Activated T-cell treated with anti-CD3 and anti-CD28 coated beads, Interleukin-2, amount 50 U/mL, for 24 hours (primary cell): ENCODE measurements around the gene GLIPR2.
"Not testable (repeated sequence)": the region's sequence is repeated elsewhere in the genome, so short reads cannot be mapped to it uniquely, and the experiment has no call there.

Source experiments
- DNase-seq: peaks from one replicate; pipeline ENCODE4 v3.0.0-alpha.2; 2020
- H3K27ac Mint-ChIP-seq: 2 replicates; pipeline ENCODE4 v1.8.0; 2020; ENCODE audit warnings: mild to moderate bottlenecking, mixed read lengths
- H3K27me3 Mint-ChIP-seq: 2 replicates; pipeline ENCODE4 v1.8.0; 2020; ENCODE audit warnings: mixed read lengths
- H3K36me3 Mint-ChIP-seq: 2 replicates; pipeline ENCODE4 v1.8.0; 2020; ENCODE audit warnings: low read depth, mixed read lengths
- H3K4me1 Mint-ChIP-seq: 2 replicates; pipeline ENCODE4 v1.8.0; 2020; ENCODE audit warnings: low read depth, mixed read lengths
- H3K4me3 Mint-ChIP-seq: 2 replicates; pipeline ENCODE4 v1.8.0; 2020; ENCODE audit warnings: mild to moderate bottlenecking, moderate library complexity, mixed read lengths
- H3K9me3 Mint-ChIP-seq: 2 replicates; pipeline ENCODE4 v1.8.0; 2020; ENCODE audit warnings: mixed read lengths

The GLIPR2 gene

DNA sequence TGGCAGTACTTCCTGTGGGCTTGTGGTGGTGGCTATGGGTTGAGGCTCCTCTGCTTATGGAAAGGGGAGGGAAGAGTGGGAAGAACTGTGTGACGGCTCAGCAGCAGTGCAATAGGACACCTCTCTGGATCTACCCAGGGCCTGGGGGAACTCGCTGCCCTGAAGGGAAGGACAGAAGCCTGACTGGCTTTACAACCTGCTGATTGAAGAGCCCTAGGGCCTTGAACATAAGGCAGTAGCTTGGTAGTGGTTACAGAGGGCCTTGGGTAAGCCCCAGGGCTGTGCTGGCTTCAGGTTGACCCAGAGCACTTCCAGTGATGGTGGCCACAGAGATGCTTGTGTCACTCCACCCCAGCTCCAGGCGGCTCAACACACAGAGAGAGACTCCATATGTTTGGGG is 38.2 kb downstream of the GLIPR2 start:
- Mint-ChIP-seq H3K36me3 (no peaks in the 10 kb centered on the region), H3K27me3 (no peaks in the 10 kb centered on the region), H3K4me1 (peaks cover 1% of the 10 kb centered on the region), H3K4me3 (no peak overlapping the region), H3K27ac (no peak overlapping the region), H3K9me3 (no peaks in the 10 kb centered on the region)
- no peak for DNase-seq

DNA sequence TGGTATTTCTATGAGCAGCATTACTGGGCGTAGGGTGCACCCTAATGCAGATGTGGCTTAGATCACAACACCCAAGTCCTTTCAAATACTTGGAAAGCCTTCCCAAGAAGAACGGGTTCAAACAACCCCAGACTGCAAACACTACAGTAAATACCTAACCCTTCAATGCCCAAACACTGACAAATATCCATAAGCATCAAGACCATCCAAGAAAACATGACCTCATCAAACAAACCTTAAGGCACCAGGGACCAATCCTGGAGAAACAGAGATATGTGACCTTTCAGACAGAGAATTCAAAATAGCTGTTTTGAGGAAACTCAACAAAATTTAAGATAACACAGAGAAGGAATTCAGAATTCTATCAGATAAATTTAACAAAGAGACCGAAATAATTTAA is 38.7 kb downstream of the GLIPR2 start:
- not testable (repeated sequence) for H3K36me3 Mint-ChIP-seq, DNase-seq, H3K4me1 Mint-ChIP-seq, H3K27ac Mint-ChIP-seq, H3K4me3 Mint-ChIP-seq, H3K27me3 Mint-ChIP-seq, H3K9me3 Mint-ChIP-seq

DNA sequence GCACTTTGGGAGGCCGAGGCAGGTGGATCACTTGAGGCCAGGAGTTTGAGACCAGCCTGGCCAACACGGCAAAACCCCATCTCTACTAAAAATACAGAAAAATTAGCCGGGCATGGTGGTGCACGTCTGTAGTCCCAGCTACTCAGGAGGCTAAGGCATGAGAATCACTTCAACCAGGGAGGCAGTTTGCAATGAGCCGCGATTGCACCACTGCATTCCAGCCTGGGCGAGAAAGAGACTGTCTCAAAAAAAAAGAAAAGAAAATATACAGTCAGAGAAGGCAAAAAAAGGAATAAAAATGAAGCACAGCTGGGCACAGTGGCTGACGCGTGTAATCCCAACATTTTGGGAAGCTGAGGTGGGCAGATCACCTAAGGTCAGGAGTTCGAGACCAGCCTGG is 40.0 kb downstream of the GLIPR2 start:
- not testable (repeated sequence) for H3K27ac Mint-ChIP-seq, DNase-seq, H3K36me3 Mint-ChIP-seq, H3K4me3 Mint-ChIP-seq, H3K9me3 Mint-ChIP-seq, H3K4me1 Mint-ChIP-seq, H3K27me3 Mint-ChIP-seq

DNA sequence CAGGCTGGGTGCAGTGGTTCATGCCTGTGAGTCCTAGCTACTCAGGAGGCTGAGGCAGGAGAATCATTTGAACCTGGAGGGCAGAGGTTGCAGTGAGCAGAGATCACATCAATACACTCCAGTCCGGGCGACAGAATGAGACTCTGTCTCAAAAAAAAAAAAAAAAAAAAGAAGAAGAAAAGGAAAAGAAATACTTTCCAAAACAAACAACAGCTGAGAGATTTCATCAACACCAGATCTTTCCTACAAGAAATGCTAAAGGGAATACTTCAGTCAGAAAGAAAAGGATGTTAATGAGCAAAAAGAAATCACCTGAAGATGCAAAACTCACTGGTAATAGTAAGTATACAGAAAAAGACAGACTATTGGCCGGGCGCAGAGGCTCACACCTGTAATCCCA is 41.0 kb downstream of the GLIPR2 start:
- Mint-ChIP-seq H3K27me3 (no peaks in the 10 kb centered on the region), H3K4me3 (no peak overlapping the region), H3K36me3 (no peaks in the 10 kb centered on the region), H3K9me3 (no peaks in the 10 kb centered on the region), H3K27ac (no peak overlapping the region), H3K4me1 (peaks cover 1% of the 10 kb centered on the region)
- DNase-seq, result no peak

DNA sequence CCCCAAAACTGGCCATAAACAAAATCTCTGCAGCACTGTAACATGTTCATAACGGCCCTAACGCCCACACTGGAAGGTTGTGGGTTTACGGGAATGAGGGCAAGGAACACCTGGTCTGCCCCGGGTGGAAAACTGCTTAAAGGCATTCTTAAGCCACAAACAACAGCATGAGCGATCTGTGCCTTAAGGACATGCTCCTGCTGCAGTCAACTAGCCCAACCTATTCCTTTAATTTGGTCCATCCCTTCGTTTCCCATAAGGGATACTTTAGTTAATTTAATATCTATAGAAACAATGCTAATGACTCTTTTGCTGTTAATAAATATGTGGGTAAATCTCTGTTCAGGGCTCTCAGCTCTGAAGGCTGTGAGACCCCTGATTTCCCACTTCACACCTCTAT is 43.7 kb downstream of the GLIPR2 start:
- not testable (repeated sequence) for DNase-seq, H3K36me3 Mint-ChIP-seq, H3K4me1 Mint-ChIP-seq, H3K4me3 Mint-ChIP-seq, H3K27me3 Mint-ChIP-seq, H3K27ac Mint-ChIP-seq, H3K9me3 Mint-ChIP-seq

DNA sequence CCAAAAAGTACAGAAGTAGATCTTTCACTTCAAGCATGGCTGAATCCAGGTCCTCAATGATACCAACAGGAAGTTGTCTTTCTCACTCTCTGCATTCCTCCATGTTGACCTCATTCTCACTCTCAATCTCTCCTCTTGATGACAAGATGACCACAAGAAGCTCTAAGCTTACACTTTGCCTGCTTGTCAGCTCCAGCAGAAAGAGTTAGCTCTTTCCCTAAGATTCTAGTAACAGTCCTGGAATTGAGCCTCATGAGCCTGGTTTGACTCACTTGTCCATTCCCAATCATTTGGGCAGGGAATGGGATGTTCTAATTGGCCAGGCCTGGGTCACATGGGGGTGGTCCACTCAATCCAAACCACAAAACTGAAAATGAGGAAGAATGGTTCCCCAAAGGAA is 50.9 kb downstream of the GLIPR2 start:
- Mint-ChIP-seq H3K4me3 (no peak overlapping the region), H3K36me3 (peaks cover 16% of the 10 kb centered on the region), H3K9me3 (no peaks in the 10 kb centered on the region), H3K27me3 (peaks cover 3% of the 10 kb centered on the region), H3K27ac (peak overlapping the region; percentile 33), H3K4me1 (peaks cover 19% of the 10 kb centered on the region)
- no peak for DNase-seq

DNA sequence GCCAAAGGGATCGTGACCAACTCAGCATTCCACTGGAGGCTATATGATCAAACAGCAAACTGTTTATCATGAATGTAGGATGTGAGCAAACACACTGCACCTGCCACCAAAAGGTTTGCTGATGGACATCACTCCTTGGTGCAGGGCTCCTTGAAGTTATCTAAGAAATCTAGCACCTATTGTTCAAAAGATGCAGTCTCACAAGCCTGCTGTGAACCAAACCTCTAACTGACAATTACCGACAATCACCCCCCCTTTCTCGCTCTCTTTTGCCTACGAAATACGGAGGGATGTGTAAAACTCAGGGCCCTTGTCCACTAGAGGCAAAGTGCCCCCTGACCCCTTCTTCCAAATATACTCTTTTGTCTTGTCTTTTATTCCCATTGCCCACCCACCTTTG is 51.7 kb downstream of the GLIPR2 start:
- DNase-seq, result no peak

DNA sequence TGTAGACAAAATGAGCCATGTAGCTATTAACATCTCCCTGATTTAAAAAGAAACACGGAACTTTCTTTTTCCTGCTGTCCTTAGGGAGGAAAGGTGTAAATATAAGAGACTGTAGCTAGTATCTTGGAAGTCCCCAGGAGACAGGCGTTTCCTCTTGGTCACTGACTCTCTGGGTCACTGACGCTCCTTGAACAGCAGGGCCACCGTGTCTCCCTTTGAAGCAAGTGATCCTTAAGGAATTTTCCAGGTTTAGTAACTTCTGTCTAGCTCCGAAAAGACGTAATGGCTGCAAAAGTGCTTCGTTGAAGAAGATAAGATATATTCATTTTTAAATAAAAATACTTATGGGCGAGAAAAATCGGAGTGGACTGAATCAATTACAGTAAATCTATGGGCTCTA is 53.4 kb downstream of the GLIPR2 start:
- Mint-ChIP-seq H3K4me3 (peak overlapping the region; percentile 96), H3K9me3 (no peaks in the 10 kb centered on the region), H3K36me3 (peaks cover 41% of the 10 kb centered on the region), H3K27me3 (peaks cover 3% of the 10 kb centered on the region), H3K4me1 (peaks cover 43% of the 10 kb centered on the region), H3K27ac (peak overlapping the region; percentile 66)
- no peak for DNase-seq

More for the DNA sequence above, 51.7 kb downstream of the GLIPR2 start:
- Mint-ChIP-seq H3K4me3 (no peak overlapping the region), H3K36me3 (peaks cover 24% of the 10 kb centered on the region), H3K27me3 (peaks cover 3% of the 10 kb centered on the region), H3K4me1 (peaks cover 27% of the 10 kb centered on the region), H3K9me3 (no peaks in the 10 kb centered on the region), H3K27ac (no peak overlapping the region)

DNA sequence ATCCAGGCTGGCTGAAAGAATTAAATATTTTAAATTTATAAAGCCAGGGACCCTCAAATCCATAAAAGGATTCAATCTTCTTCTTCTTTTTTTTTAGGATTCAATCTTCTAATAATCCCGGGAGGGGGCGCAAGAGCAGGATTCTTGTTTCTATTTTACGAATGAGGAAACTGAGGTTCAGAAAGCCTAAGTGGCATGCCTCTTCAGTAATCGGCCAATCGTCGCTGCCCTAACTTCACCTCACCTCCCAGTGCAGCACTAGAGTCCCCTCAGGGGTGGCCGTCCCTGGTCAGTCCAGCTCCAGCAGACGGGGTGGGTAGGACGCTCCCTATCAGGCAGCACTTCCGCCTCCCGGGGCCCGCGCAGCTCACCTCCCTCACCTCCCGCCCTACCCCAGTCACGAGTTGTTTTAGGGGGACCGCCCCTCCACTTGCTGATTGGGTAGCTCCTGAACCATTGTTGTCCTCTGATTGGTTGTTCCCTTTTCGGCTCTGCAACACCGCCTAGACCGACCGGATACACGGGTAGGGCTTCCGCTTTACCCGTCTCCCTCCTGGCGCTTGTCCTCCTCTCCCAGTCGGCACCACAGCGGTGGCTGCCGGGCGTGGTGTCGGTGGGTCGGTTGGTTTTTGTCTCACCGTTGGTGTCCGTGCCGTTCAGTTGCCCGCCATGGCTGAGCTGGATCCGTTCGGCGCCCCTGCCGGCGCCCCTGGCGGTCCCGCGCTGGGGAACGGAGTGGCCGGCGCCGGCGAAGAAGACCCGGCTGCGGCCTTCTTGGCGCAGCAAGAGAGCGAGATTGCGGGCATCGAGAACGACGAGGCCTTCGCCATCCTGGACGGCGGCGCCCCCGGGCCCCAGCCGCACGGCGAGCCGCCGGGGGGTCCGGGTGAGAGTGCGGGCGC is 54.1 kb downstream of the GLIPR2 start, which contains the start of gene CLTA:
Gene CLTA (plus strand): TSS at position 534 of the 902 bp plus-strand sequence. CDS start 136 bp downstream, at position 670.
- Mint-ChIP-seq H3K9me3 (no peaks in the 10 kb centered on the region), H3K4me3 (peak within 1 kb of the TSS; percentile 96), H3K27ac (peak within 1 kb of the TSS; percentile 94), H3K4me1 (peaks cover 49% of the 10 kb centered on the region), H3K36me3 (peaks cover 48% of the 10 kb centered on the region), H3K27me3 (peaks cover 3% of the 10 kb centered on the region)
- peak; percentile 93 for DNase-seq

DNA sequence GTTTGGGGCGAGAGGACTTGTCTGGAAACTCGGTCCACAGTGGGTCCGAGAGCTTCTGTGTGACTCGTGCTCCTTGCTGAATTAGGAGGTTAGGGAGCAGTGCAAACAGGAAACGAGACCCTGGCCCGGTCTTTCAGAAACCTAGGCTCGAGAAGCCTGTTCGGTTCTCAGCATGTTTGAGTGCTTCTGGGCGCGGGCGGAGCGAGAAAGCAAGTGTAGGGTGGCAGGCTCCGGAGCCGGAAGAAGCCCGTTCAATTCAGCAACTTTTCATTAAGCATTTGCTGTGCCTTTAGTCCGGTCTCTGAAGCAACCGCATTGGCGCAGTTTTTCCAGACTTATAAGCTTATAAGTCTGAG is 54.7 kb downstream of the GLIPR2 start:
- H3K4me3 Mint-ChIP-seq, result peak overlapping the region; percentile 96
- DNase-seq, result no peak
- H3K27ac Mint-ChIP-seq, result peak overlapping the region; percentile 94
- no peaks in the 10 kb centered on the region for H3K9me3 Mint-ChIP-seq
- H3K27me3 Mint-ChIP-seq, result peaks cover 3% of the 10 kb centered on the region
- peaks cover 49% of the 10 kb centered on the region for H3K4me1 Mint-ChIP-seq
- H3K36me3 Mint-ChIP-seq, result peaks cover 48% of the 10 kb centered on the region

DNA sequence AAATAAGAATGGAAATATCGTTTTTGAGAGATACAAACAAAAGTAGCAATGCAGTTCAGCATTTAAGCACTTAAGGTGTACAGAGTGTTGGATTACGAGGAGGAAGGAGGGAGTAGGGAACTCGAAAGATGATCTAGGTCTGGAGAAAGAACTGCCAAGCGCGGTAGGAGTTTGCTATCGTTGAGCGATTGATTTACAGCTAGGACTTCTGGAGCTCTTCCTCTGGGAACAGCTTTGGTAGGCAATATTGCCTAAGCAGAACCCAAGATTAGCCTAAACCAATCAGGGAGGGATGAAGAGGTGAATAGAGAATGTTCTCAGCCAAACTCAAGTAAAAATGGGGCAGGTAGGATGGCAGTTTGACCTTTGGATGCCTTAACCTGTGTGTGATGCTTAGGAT is 55.2 kb downstream of the GLIPR2 start:
- Mint-ChIP-seq H3K9me3 (no peaks in the 10 kb centered on the region), H3K27ac (peak overlapping the region; percentile 94), H3K36me3 (peaks cover 53% of the 10 kb centered on the region), H3K4me3 (peak overlapping the region; percentile 96), H3K27me3 (peaks cover 3% of the 10 kb centered on the region), H3K4me1 (peaks cover 52% of the 10 kb centered on the region)
- DNase-seq, result no peak

DNA sequence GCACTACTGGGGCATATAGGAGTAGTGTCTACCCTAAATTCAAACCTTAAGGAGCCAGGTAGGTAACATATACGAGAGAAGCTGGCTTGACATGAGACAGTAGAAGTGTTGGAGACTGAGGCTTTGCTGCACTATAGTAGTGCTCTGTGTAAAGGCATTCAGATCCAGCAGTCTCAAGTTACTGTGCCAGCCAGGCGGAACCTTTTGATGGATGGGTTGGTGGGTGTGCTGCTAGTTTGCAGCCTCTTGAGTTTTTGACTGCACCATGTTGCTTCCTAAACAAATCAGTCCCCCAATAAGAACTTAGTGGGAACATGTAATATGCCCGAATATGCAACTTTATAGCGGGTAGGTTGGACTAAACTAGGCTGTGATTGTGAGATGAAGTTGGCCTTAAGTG is 55.7 kb downstream of the GLIPR2 start:
- Mint-ChIP-seq H3K9me3 (no peaks in the 10 kb centered on the region), H3K36me3 (peaks cover 58% of the 10 kb centered on the region), H3K27me3 (peaks cover 3% of the 10 kb centered on the region), H3K4me3 (peak overlapping the region; percentile 96), H3K27ac (peak overlapping the region; percentile 94), H3K4me1 (peaks cover 53% of the 10 kb centered on the region)
- DNase-seq, result no peak

DNA sequence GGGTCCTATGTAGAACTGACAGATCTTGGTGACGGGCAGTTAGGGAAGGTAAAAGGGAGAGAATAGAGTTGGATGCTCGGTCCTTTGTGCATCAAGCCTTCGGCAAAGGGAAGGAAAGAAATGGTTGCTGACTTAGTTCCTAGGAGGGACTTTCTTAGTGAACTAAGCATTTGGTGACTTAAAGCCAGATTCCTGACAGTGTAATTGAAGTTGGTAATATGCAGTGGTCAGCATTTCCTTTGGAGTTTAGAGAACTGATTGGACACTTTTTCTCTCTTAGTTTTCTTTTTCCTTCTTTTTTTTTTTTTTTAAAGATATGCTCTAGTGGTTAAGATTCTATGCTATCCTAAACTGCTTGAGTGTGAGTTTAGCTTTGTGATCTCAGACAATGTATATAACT is 56.5 kb downstream of the GLIPR2 start:
- H3K36me3 Mint-ChIP-seq, result peaks cover 66% of the 10 kb centered on the region
- no peak for DNase-seq
- H3K27ac Mint-ChIP-seq, result peak overlapping the region; percentile 66
- peaks cover 3% of the 10 kb centered on the region for H3K27me3 Mint-ChIP-seq
- no peaks in the 10 kb centered on the region for H3K9me3 Mint-ChIP-seq
- peak overlapping the region; percentile 96 for H3K4me3 Mint-ChIP-seq
- peaks cover 54% of the 10 kb centered on the region for H3K4me1 Mint-ChIP-seq

DNA sequence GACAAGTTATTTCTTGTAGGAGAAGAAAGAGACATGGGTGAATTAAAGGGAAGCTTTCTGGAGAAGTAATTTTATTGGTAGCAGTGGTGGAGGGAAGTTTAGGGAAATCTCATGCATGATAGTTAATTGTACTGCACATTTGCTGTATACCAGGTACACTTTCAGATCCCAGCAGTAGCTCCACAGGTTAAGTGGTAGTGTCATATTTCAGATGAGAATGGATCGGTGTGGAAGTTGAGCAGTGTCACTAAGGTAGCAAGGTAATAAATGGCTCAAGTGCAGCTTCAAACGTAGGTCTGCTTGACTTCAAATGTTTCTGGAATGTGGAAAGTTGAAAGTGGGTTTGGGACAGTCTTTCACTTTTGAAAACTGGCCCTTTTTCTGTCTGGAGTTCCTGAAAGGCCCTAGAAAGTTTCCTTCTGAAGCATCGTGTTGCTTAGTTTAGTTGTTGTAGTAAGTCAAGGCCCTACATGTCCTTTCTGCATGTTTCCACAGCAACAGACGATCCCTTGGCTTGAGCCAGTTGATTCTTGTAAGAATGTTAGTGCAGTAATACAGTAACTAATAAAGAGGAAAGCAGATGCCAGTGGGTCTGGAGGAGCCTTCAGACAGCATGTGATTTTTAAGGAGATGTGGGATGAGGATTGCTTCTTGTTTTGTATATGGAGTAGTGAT is 57.9 kb downstream of the GLIPR2 start:
- Mint-ChIP-seq H3K9me3 (no peaks in the 10 kb centered on the region), H3K4me1 (peaks cover 54% of the 10 kb centered on the region), H3K36me3 (peaks cover 78% of the 10 kb centered on the region), H3K27me3 (no peaks in the 10 kb centered on the region), H3K4me3 (peak overlapping the region; percentile 96), H3K27ac (peak overlapping the region; percentile 77)
- DNase-seq, result no peak

DNA sequence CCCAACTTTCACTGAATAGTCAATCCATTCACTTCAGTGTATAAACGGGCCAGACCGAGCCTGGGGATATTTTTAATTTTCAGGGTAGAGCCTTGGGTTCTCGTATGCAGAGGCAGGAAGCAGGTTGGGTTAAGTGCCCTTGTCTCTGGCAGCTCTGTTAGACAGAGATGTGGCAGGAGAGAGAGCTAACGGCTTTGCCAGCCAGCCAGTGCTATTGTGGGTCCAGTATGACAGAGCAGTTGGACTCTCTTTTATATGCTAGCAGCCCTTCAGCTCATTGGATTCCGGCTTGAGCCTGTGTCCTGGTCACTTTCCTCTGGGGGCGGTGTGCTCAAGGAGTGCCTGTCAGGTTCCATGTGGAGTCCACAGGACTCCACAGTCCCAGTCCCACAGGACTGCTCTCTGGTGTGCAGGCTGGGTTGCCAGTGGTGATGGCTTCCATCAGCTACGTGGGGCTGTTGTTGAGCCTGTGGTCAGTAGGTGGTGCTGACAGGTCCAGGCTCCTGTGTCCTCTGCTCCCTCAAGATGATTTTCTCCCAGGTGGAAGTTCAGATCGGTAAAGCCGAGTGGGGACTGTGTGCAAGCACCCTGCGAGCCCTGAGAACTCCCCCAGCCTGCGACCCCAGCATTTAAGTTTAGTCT is 68.5 kb downstream of the GLIPR2 start:
- Mint-ChIP-seq H3K4me3 (no peak overlapping the region), H3K9me3 (no peaks in the 10 kb centered on the region), H3K36me3 (peaks cover 99% of the 10 kb centered on the region), H3K27ac (peak overlapping the region; percentile 68), H3K4me1 (peaks cover 45% of the 10 kb centered on the region), H3K27me3 (no peaks in the 10 kb centered on the region)
- no peak for DNase-seq
